ENCODE data around the gene SLC26A11.

SLC26A11 gene

GRCh38 chr17:80287806-80288567, 67.8 kb downstream of the SLC26A11 start:
- no peak for TF ChIP-seq CTCF (IDR thresholded peaks at IDR 0.05)

GRCh38 chr17:80289616-80290015, 69.4 kb downstream of the SLC26A11 start:
- no peak for TF ChIP-seq CTCF (IDR thresholded peaks at IDR 0.05)

- no peak for TF ChIP-seq CTCF (IDR thresholded peaks at IDR 0.05)
Measured at GRCh38 chr17:80290156-80290555, 69.9 kb downstream of the SLC26A11 start.

- no peak for TF ChIP-seq CTCF (IDR thresholded peaks at IDR 0.05)
Measured at GRCh38 chr17:80291260-80291659, 71.0 kb downstream of the SLC26A11 start.

GRCh38 chr17:80291691-80292487, 71.7 kb downstream of the SLC26A11 start:
- no peak for TF ChIP-seq CTCF (IDR thresholded peaks at IDR 0.05)

- TF ChIP-seq CTCF (IDR thresholded peaks at IDR 0.05), result no peak
Measured at GRCh38 chr17:80292521-80292971, 72.3 kb downstream of the SLC26A11 start.

- no peak for TF ChIP-seq CTCF (IDR thresholded peaks at IDR 0.05)
Measured at GRCh38 chr17:80294210-80294609, 74.0 kb downstream of the SLC26A11 start.

Data from LNCAP (cell line).